Astrocyte (in vitro differentiated cells and primary cell): ENCODE measurements around the gene MBD5. TPM values are rescaled to one million over a fixed set of nuclear protein-coding genes. Genes with fewer than 3 reads are reported as not detected.

Source experiments
- DNase-seq: peaks from one replicate; pipeline ENCODE4 v3.0.0-alpha.2; 2010; ENCODE audit warnings: low read depth
- FAIRE-seq: peaks from 2 replicates; lab custom pipeline; 2011; peaks lifted over from hg19 to GRCh38; lab: Jason Lieb, UNC
- H2AFZ ChIP-seq: 2 replicates; pipeline ENCODE4 v1.6.0; 2012; ENCODE audit warnings: low read depth, low read length, inconsistent platforms
- H3K27ac ChIP-seq: 2 replicates; pipeline ENCODE4 v1.5.1; 2011; ENCODE audit warnings: low read depth, low read length, inconsistent platforms
- H3K27me3 ChIP-seq: 2 replicates; pipeline ENCODE4 v1.6.0; 2011; ENCODE audit warnings: low read length, inconsistent platforms; ENCODE audit not compliant: insufficient read depth
- H3K36me3 ChIP-seq: 2 replicates; pipeline ENCODE4 v1.5.1; 2011; ENCODE audit warnings: low read length, inconsistent platforms; ENCODE audit not compliant: insufficient read depth
- H3K4me1 ChIP-seq: 2 replicates; pipeline ENCODE4 v1.5.1; 2011; ENCODE audit warnings: low read length, inconsistent platforms; ENCODE audit not compliant: insufficient read depth
- H3K4me2 ChIP-seq: 2 replicates; pipeline ENCODE4 v1.6.0; 2012; ENCODE audit warnings: low read length, inconsistent platforms
- H3K4me3 ChIP-seq: 2 replicates; pipeline ENCODE4 v1.5.1; 2011; ENCODE audit warnings: low read depth, mild to moderate bottlenecking, low read length, inconsistent platforms; ENCODE audit not compliant: insufficient read depth
- H3K79me2 ChIP-seq: 2 replicates; pipeline ENCODE4 v1.6.0; 2012; ENCODE audit warnings: mild to moderate bottlenecking, low read length, inconsistent platforms; ENCODE audit not compliant: insufficient read depth
- H3K9ac ChIP-seq: 2 replicates; pipeline ENCODE4 v1.6.0; 2012; ENCODE audit warnings: mild to moderate bottlenecking, low read length, inconsistent platforms
- H3K9me3 ChIP-seq: 2 replicates; pipeline ENCODE4 v1.5.1; 2012; ENCODE audit warnings: low read depth, mild to moderate bottlenecking, low read length, inconsistent platforms; ENCODE audit not compliant: insufficient read depth
- H4K20me1 ChIP-seq: 2 replicates; pipeline ENCODE4 v1.6.0; 2012; ENCODE audit warnings: low read length, inconsistent platforms; ENCODE audit not compliant: insufficient read depth
- H3K27ac Mint-ChIP-seq: one replicate; pipeline ENCODE4 v1.8.0; 2021; ENCODE audit warnings: mild to moderate bottlenecking, mixed read lengths; ENCODE audit not compliant: unreplicated experiment
- H3K27me3 Mint-ChIP-seq: one replicate; pipeline ENCODE4 v1.8.0; 2021; ENCODE audit warnings: low read depth, mixed read lengths; ENCODE audit not compliant: unreplicated experiment
- H3K36me3 Mint-ChIP-seq: one replicate; pipeline ENCODE4 v1.8.0; 2021; ENCODE audit warnings: low read depth, mixed read lengths; ENCODE audit not compliant: unreplicated experiment
- H3K4me1 Mint-ChIP-seq: one replicate; pipeline ENCODE4 v1.8.0; 2021; ENCODE audit warnings: low read depth, mixed read lengths; ENCODE audit not compliant: unreplicated experiment
- H3K4me3 Mint-ChIP-seq: one replicate; pipeline ENCODE4 v1.8.0; 2021; ENCODE audit warnings: mild to moderate bottlenecking, moderate library complexity, mixed read lengths; ENCODE audit not compliant: unreplicated experiment
- H3K9me3 Mint-ChIP-seq: one replicate; pipeline ENCODE4 v1.8.0; 2021; ENCODE audit warnings: mild to moderate bottlenecking, mixed read lengths; ENCODE audit not compliant: unreplicated experiment
- EZH2 ChIP-seq: IDR thresholded peaks from 2 replicates; pipeline ENCODE4 v1.6.1; 2012; ENCODE audit warnings: mild to moderate bottlenecking, low read length, inconsistent platforms; ENCODE audit not compliant: insufficient read depth
- total RNA-seq: library from RNA; stranded (reverse); gene quantifications from 2 replicates; pipeline ENCODE4 v1.2.1, GENCODE V29; 2021
- TF ChIP-seq, protein P1 (sequence below): IDR thresholded peaks from 2 replicates; pipeline ENCODE4 v1.5.1; 2011; ENCODE audit warnings: low read depth, mild to moderate bottlenecking, inconsistent platforms, low read length, moderate library complexity; ENCODE audit not compliant: insufficient read depth

MBD5 gene
- total RNA-seq, 1 donor from 2014 or later = 53.6 TPM

DNA sequence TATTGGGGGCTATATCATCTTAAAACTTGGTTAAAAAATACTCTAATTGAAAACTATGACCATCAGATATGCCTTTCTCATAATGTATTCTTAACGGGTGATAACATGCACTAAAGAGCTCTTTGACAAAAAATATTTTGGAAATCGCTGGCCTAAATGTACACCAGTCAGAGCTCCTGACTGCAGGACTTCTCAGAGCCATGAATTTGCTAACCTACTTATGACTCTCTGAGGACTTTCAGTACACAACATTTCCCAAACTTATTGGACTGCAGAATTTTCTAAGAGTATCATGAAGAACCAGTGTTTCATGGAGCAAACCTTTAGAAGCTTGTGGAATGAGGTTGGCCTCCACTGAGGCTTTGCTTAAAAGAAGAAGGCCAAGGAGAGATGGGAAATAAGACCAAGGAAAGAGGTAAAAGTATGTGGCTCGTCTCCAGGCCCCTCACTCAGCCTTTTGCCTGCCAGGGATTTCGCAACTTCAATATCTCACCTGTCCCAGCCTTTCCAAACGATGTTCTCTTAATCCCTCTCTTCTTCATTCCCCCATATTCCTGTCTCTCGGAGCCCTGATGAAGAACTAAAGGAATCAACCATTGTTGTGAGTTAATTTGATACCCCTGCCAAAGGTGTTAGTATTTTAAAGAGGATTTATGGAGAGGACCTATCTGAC is 534.9 kb downstream of the MBD5 start:
- H4K20me1 ChIP-seq = no peaks in the 10 kb centered on the region
- Mint-ChIP-seq H3K27me3 (no peaks in the 10 kb centered on the region), H3K27ac (no peak overlapping the region), H3K4me3 (no peak overlapping the region), H3K4me1 (no peaks in the 10 kb centered on the region), H3K36me3 (no peaks in the 10 kb centered on the region), H3K9me3 (peaks cover 8% of the 10 kb centered on the region)
- TF ChIP-seq, protein P1, sequence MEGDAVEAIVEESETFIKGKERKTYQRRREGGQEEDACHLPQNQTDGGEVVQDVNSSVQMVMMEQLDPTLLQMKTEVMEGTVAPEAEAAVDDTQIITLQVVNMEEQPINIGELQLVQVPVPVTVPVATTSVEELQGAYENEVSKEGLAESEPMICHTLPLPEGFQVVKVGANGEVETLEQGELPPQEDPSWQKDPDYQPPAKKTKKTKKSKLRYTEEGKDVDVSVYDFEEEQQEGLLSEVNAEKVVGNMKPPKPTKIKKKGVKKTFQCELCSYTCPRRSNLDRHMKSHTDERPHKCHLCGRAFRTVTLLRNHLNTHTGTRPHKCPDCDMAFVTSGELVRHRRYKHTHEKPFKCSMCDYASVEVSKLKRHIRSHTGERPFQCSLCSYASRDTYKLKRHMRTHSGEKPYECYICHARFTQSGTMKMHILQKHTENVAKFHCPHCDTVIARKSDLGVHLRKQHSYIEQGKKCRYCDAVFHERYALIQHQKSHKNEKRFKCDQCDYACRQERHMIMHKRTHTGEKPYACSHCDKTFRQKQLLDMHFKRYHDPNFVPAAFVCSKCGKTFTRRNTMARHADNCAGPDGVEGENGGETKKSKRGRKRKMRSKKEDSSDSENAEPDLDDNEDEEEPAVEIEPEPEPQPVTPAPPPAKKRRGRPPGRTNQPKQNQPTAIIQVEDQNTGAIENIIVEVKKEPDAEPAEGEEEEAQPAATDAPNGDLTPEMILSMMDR = no peak
- no peak for TF ChIP-seq EZH2
- no peak overlapping the region for H3K27ac ChIP-seq
- H2AFZ ChIP-seq = no peak overlapping the region
- no peak for FAIRE-seq
- H3K4me1 ChIP-seq = no peaks in the 10 kb centered on the region
- no peaks in the 10 kb centered on the region for H3K27me3 ChIP-seq
- DNase-seq = no peak
- H3K9ac ChIP-seq = no peak overlapping the region
- H3K9me3 ChIP-seq = no peaks in the 10 kb centered on the region
- no peaks in the 10 kb centered on the region for H3K36me3 ChIP-seq
- H3K4me3 ChIP-seq = no peak overlapping the region
- no peaks in the 10 kb centered on the region for H3K79me2 ChIP-seq
- H3K4me2 ChIP-seq = no peak overlapping the region

- FAIRE-seq = no peak
- H3K9me3 ChIP-seq = no peaks in the 10 kb centered on the region
- H3K4me3 Mint-ChIP-seq = no peak overlapping the region
- H3K27me3 ChIP-seq = no peaks in the 10 kb centered on the region
- H3K4me1 Mint-ChIP-seq = no peaks in the 10 kb centered on the region
- no peak overlapping the region for H3K4me3 ChIP-seq
- H3K4me1 ChIP-seq = no peaks in the 10 kb centered on the region
- H3K36me3 Mint-ChIP-seq = no peaks in the 10 kb centered on the region
- H2AFZ ChIP-seq = no peak overlapping the region
- peaks cover 8% of the 10 kb centered on the region for H3K9me3 Mint-ChIP-seq
- DNase-seq = no peak
- no peaks in the 10 kb centered on the region for H3K27me3 Mint-ChIP-seq
- H3K27ac Mint-ChIP-seq = no peak overlapping the region
- H3K79me2 ChIP-seq = no peaks in the 10 kb centered on the region
- no peak overlapping the region for H3K4me2 ChIP-seq
- H3K36me3 ChIP-seq = no peaks in the 10 kb centered on the region
- TF ChIP-seq, protein P1 = no peak
- TF ChIP-seq EZH2 = no peak
- H3K27ac ChIP-seq = no peak overlapping the region
- H3K9ac ChIP-seq = no peak overlapping the region
- H4K20me1 ChIP-seq = no peaks in the 10 kb centered on the region
Measured at GRCh38 chr2:148557844-148558436, 537.0 kb downstream of the MBD5 start.

- H2AFZ ChIP-seq = no peak overlapping the region
- H3K4me1 ChIP-seq = no peaks in the 10 kb centered on the region
- H3K27me3 ChIP-seq = no peaks in the 10 kb centered on the region
- no peak overlapping the region for H3K27ac ChIP-seq
- Mint-ChIP-seq H3K4me1 (no peaks in the 10 kb centered on the region), H3K4me3 (no peak overlapping the region), H3K9me3 (peaks cover 11% of the 10 kb centered on the region), H3K36me3 (no peaks in the 10 kb centered on the region), H3K27me3 (no peaks in the 10 kb centered on the region), H3K27ac (no peak overlapping the region)
- no peaks in the 10 kb centered on the region for H3K36me3 ChIP-seq
- H3K9ac ChIP-seq = no peak overlapping the region
- H4K20me1 ChIP-seq = no peaks in the 10 kb centered on the region
- FAIRE-seq (no peak), DNase-seq (no peak)
- TF ChIP-seq, protein P1 = no peak
- TF ChIP-seq EZH2 = no peak
- no peaks in the 10 kb centered on the region for H3K9me3 ChIP-seq
- H3K79me2 ChIP-seq = no peaks in the 10 kb centered on the region
- H3K4me2 ChIP-seq = no peak overlapping the region
- H3K4me3 ChIP-seq = no peak overlapping the region
Measured at GRCh38 chr2:148560496-148560895, 539.6 kb downstream of the MBD5 start.
